SK-N-MC (cell line): ENCODE measurements around the gene COL1A2.

Experiments used
- EZH2 ChIP-seq: fragments of 200-600 bp; sonication (generic); IDR thresholded peaks from one replicate; pipeline ENCODE4 v1.6.1; 2017; ENCODE audit warnings: antibody characterized with exemption
- POLR2AphosphoS5 ChIP-seq: IDR thresholded peaks from 2 replicates; pipeline ENCODE4 v1.6.1; 2012; ENCODE audit warnings: mild to moderate bottlenecking, low read depth, low read length, borderline replicate concordance

DNA sequence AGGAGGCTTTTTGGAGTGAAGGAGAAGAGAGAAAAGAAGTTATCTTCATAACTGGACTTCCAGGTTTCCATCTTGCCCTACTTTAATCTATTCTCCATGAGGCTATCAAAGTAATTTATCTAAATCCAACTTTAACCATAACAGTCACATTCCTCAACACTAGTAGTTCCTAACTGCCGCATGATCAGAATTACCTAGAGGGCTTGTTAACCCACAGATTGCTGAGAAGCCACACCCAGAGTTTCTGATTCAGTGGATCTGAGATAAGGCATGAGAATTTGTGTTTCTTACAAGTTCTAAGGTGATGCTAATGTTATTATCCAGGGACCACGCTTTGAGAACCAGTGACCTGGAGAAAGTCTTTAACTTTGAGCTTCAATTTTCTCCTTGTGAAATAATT, 8.3 kb upstream of the COL1A2 start:
- TF ChIP-seq POLR2AphosphoS5 (no peak), EZH2 (no peak)
